Karpas-422 (cell line): Measurements from ENCODE around the gene MREG. TPM values are rescaled to one million over a fixed set of nuclear protein-coding genes. Genes with fewer than 3 reads are reported as not detected.

Experiments used
- DNase-seq: peaks from one replicate; pipeline ENCODE4 v3.0.0-alpha.2; 2015
- H2AFZ ChIP-seq: fragments of 200-600 bp; sonication (generic); 2 replicates; pipeline ENCODE4 v1.6.1; 2014; ENCODE audit warnings: antibody characterized with exemption, low read length, mixed read lengths
- H3K27ac ChIP-seq: fragments of 200-600 bp; sonication (generic); 2 replicates; pipeline ENCODE4 v1.5.1; 2014; ENCODE audit warnings: mild to moderate bottlenecking, low read length, moderate library complexity
- H3K27me3 ChIP-seq: fragments of 200-600 bp; sonication (generic); 2 replicates; pipeline ENCODE4 v1.6.1; 2014; ENCODE audit warnings: low read length, mixed read lengths
- H3K36me3 ChIP-seq: fragments of 200-600 bp; sonication (generic); 2 replicates; pipeline ENCODE4 v1.6.1; 2014; ENCODE audit warnings: low read length, mixed read lengths; ENCODE audit not compliant: insufficient read depth
- H3K4me1 ChIP-seq: fragments of 200-600 bp; sonication (generic); 2 replicates; pipeline ENCODE4 v1.6.1; 2014; ENCODE audit warnings: mild to moderate bottlenecking, low read length, mixed read lengths
- H3K4me2 ChIP-seq: fragments of 200-600 bp; sonication (generic); 2 replicates; pipeline ENCODE4 v1.6.1; 2014; ENCODE audit warnings: low read length, low read depth, mild to moderate bottlenecking; ENCODE audit not compliant: poor library complexity, severe bottlenecking
- H3K4me3 ChIP-seq: fragments of 200-600 bp; sonication (generic); 2 replicates; pipeline ENCODE4 v1.5.1; 2014; ENCODE audit warnings: mild to moderate bottlenecking, antibody characterized with exemption, low read length, mixed read lengths
- H3K79me2 ChIP-seq: fragments of 200-600 bp; sonication (generic); 2 replicates; pipeline ENCODE4 v1.6.1; 2014; ENCODE audit warnings: mild to moderate bottlenecking, low read length, mixed read lengths
- H3K9ac ChIP-seq: fragments of 200-600 bp; sonication (generic); 2 replicates; pipeline ENCODE4 v1.6.0; 2014; ENCODE audit warnings: low read length
- H3K9me2 ChIP-seq: fragments of 200-600 bp; sonication (generic), shearing (Covaris generic); replicated peaks from 2 replicates; pipeline ENCODE4 v1.6.0; 2014; ENCODE audit warnings: mild to moderate bottlenecking, low read length, moderate library complexity; ENCODE audit not compliant: insufficient read depth
- H3K9me3 ChIP-seq: fragments of 300-700, 200-600 bp; sonication (generic); 2 replicates; pipeline ENCODE4 v1.6.1; 2014; ENCODE audit warnings: low read length, mixed read lengths
- H4K20me1 ChIP-seq: fragments of 200-600 bp; sonication (generic); 2 replicates; pipeline ENCODE4 v1.6.1; 2014; ENCODE audit warnings: mild to moderate bottlenecking, antibody characterized with exemption, low read length, low read depth; ENCODE audit not compliant: insufficient read depth
- total RNA-seq: library from RNA; depleted of rRNA; stranded (reverse); fragments of >200 nt; shearing (Covaris generic); gene quantifications from 2 replicates; pipeline ENCODE4 v1.2.3, GENCODE V29; 2014; ENCODE audit warnings: low replicate concordance

The MREG gene
- total RNA-seq, 1 experiment from 2014 or later = 0.15 TPM

DNA sequence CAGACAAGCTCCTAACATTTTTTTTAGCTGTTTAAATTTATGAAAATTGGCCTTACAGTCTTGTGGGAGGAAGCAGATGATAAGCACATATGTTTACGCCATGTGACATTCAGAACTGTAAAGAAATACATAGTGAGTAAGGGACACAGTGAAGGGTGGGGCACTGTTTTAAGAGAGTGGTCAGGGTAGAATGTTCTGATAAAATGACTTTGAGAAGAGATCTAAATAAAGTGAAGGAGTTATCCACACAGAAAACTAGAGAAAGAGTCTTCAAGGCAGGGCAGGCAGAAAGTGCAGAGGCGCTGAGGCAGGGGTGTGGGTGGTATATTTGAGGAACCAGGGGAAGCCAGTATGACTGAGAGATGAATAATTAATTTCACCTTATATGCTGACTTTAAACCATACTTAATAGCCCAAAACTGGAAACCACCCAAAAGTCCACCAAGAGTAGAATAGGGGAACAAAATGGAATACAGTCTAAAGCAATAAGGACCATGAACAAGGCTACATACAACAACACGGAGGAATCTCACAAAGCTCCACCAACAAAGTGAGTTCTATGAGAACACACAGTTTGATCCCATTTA, 8.6 kb downstream of the MREG start:
- H3K4me2 ChIP-seq = no peak overlapping the region

GRCh38 chr2:216003876-216004696, 9.3 kb downstream of the MREG start:
- no peak overlapping the region for H3K9ac ChIP-seq
- H3K4me3 ChIP-seq = no peak overlapping the region
- H3K27ac ChIP-seq = no peak overlapping the region
- H4K20me1 ChIP-seq = no peaks in the 10 kb centered on the region
- H3K79me2 ChIP-seq = no peaks in the 10 kb centered on the region
- H3K4me2 ChIP-seq = no peak overlapping the region
- H3K36me3 ChIP-seq = no peaks in the 10 kb centered on the region
- DNase-seq = no peak
- H3K4me1 ChIP-seq = no peaks in the 10 kb centered on the region
- no peaks in the 10 kb centered on the region for H3K9me3 ChIP-seq
- H3K27me3 ChIP-seq = no peaks in the 10 kb centered on the region
- no peak overlapping the region for H2AFZ ChIP-seq
- no peaks in the 10 kb centered on the region for H3K9me2 ChIP-seq

More for the DNA sequence above, 8.6 kb downstream of the MREG start:
- H3K4me1 ChIP-seq = no peaks in the 10 kb centered on the region
- no peaks in the 10 kb centered on the region for H3K27me3 ChIP-seq
- no peaks in the 10 kb centered on the region for H3K79me2 ChIP-seq
- H3K9ac ChIP-seq = no peak overlapping the region
- DNase-seq = no peak
- no peak overlapping the region for H3K27ac ChIP-seq
- no peaks in the 10 kb centered on the region for H4K20me1 ChIP-seq
- no peaks in the 10 kb centered on the region for H3K36me3 ChIP-seq
- no peak overlapping the region for H2AFZ ChIP-seq
- no peak overlapping the region for H3K4me3 ChIP-seq
- no peaks in the 10 kb centered on the region for H3K9me2 ChIP-seq
- H3K9me3 ChIP-seq = no peaks in the 10 kb centered on the region

DNA sequence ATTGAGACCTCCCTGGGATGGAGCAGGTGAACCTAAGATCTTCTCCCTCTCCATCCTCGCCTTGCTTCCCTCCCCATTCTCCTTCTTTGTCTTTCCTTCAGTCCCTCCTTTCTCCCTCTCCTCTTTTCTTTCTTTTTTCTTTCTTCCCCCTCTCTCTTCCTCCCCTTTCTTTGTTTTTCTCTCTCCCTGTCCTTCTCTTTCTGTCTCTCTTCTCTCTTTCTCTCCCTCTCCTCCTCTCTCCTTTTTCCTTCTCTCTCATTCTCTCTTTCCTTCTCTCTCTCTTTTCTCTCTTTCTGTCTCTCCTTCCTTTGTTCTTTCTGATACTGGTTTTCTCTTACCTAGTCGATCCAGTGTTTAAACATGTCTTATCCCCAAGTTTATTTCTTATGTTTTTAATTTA, 10.7 kb downstream of the MREG start:
- Histone ChIP-seq H3K4me2 (no peak overlapping the region), H3K79me2 (no peaks in the 10 kb centered on the region), H2AFZ (no peak overlapping the region), H3K9me3 (no peaks in the 10 kb centered on the region), H3K9me2 (no peaks in the 10 kb centered on the region), H3K4me3 (no peak overlapping the region), H3K4me1 (no peaks in the 10 kb centered on the region), H4K20me1 (no peaks in the 10 kb centered on the region), H3K27ac (no peak overlapping the region), H3K36me3 (no peaks in the 10 kb centered on the region), H3K27me3 (no peaks in the 10 kb centered on the region), H3K9ac (no peak overlapping the region)
- no peak for DNase-seq

GRCh38 chr2:216002101-216002678, 11.2 kb downstream of the MREG start:
- no peak for DNase-seq
- H2AFZ ChIP-seq = no peak overlapping the region
- no peaks in the 10 kb centered on the region for H3K79me2 ChIP-seq
- no peaks in the 10 kb centered on the region for H3K9me2 ChIP-seq
- no peak overlapping the region for H3K27ac ChIP-seq
- no peaks in the 10 kb centered on the region for H4K20me1 ChIP-seq
- no peak overlapping the region for H3K4me2 ChIP-seq
- no peaks in the 10 kb centered on the region for H3K27me3 ChIP-seq
- H3K9ac ChIP-seq = no peak overlapping the region
- no peaks in the 10 kb centered on the region for H3K9me3 ChIP-seq
- H3K4me1 ChIP-seq = no peaks in the 10 kb centered on the region
- no peak overlapping the region for H3K4me3 ChIP-seq
- H3K36me3 ChIP-seq = no peaks in the 10 kb centered on the region

- DNase-seq = no peak
- H3K4me1 ChIP-seq = no peaks in the 10 kb centered on the region
- H3K36me3 ChIP-seq = no peaks in the 10 kb centered on the region
- H3K27me3 ChIP-seq = no peaks in the 10 kb centered on the region
- no peak overlapping the region for H2AFZ ChIP-seq
- no peaks in the 10 kb centered on the region for H4K20me1 ChIP-seq
- no peaks in the 10 kb centered on the region for H3K79me2 ChIP-seq
- H3K9me2 ChIP-seq = no peaks in the 10 kb centered on the region
- no peak overlapping the region for H3K27ac ChIP-seq
- no peak overlapping the region for H3K9ac ChIP-seq
- H3K4me2 ChIP-seq = no peak overlapping the region
- H3K9me3 ChIP-seq = no peaks in the 10 kb centered on the region
- no peak overlapping the region for H3K4me3 ChIP-seq
Observed at GRCh38 chr2:216001216-216002100, 11.9 kb downstream of the MREG start.

DNA sequence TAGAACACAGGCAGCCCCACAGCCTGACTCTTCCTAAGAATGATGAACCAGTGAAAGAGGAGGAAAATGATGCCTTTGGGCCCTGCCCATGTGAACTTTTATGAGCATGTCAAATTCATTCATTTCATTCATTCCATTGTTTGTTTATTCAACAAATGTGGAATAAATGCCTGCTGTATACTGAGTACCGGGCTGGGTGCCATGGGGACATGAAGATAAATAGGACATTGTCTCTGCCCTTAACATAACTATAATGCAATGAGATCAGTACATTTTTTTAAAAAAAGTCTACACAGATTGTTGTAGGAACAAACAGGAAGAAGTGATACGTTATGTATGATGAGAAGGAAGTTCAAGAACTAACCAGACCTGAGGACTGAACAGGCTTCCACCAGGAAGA, 14.7 kb downstream of the MREG start:
- Histone ChIP-seq H3K79me2 (no peaks in the 10 kb centered on the region), H3K36me3 (no peaks in the 10 kb centered on the region), H3K4me1 (no peaks in the 10 kb centered on the region)

DNA sequence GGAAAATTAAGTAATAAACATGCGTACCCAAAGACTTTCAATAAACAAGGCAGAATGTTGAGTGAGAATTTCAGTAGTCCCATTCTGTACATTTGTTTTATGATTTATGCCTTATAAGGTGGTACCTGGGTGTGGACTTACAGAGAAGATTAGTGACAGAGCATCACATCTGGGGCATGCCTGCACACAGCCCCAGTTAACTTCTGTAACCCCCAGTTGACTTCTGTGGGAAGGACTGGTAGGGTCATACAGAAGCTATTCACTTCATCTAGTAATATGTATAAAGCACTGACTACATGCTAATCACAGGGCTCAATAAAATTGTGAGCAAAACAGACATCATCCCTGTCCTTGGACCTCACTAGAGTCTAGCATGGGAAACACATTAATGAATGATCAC, 16.1 kb downstream of the MREG start:
- Histone ChIP-seq H3K9me3 (no peaks in the 10 kb centered on the region), H3K9me2 (no peaks in the 10 kb centered on the region), H3K4me1 (no peaks in the 10 kb centered on the region), H3K36me3 (no peaks in the 10 kb centered on the region), H3K4me2 (no peak overlapping the region), H3K4me3 (no peak overlapping the region), H4K20me1 (no peaks in the 10 kb centered on the region), H2AFZ (no peak overlapping the region), H3K27me3 (no peaks in the 10 kb centered on the region), H3K27ac (no peak overlapping the region), H3K79me2 (no peaks in the 10 kb centered on the region), H3K9ac (no peak overlapping the region)
- DNase-seq = no peak

More for the DNA sequence above, 14.7 kb downstream of the MREG start:
- Histone ChIP-seq H3K4me3 (no peak overlapping the region), H3K9me2 (no peaks in the 10 kb centered on the region), H3K9me3 (no peaks in the 10 kb centered on the region), H3K27me3 (no peaks in the 10 kb centered on the region), H3K9ac (no peak overlapping the region), H3K4me2 (no peak overlapping the region), H3K27ac (no peak overlapping the region), H4K20me1 (no peaks in the 10 kb centered on the region), H2AFZ (no peak overlapping the region)
- DNase-seq = no peak

GRCh38 chr2:215994911-215995310, 18.4 kb downstream of the MREG start:
- no peaks in the 10 kb centered on the region for H4K20me1 ChIP-seq
- DNase-seq = no peak
- H3K79me2 ChIP-seq = no peaks in the 10 kb centered on the region
- H3K4me2 ChIP-seq = no peak overlapping the region
- no peak overlapping the region for H3K27ac ChIP-seq
- H3K4me3 ChIP-seq = no peak overlapping the region
- H3K9ac ChIP-seq = no peak overlapping the region
- H3K27me3 ChIP-seq = no peaks in the 10 kb centered on the region
- no peaks in the 10 kb centered on the region for H3K4me1 ChIP-seq
- no peaks in the 10 kb centered on the region for H3K9me2 ChIP-seq
- H3K36me3 ChIP-seq = no peaks in the 10 kb centered on the region
- no peak overlapping the region for H2AFZ ChIP-seq
- no peaks in the 10 kb centered on the region for H3K9me3 ChIP-seq
